Posterior cingulate gyrus (tissue), 11 donors: Measurements from ENCODE around the gene PPP2R5E.

ENCODE experiments used
- DNase-seq, 10 donors: peaks; one replicate each; pipeline versions ENCODE4 v3.0.0 to v3.0.0-alpha.2; 2020 to 2021; ENCODE audit warnings: mixed read lengths in 3 of 10
- intact Hi-C: fragments of 100-400 bp; cut with DNase I; formaldehyde crosslinking; loops from one replicate; pipeline ENCODE4 v1.15.1; 2023

The PPP2R5E gene

DNA sequence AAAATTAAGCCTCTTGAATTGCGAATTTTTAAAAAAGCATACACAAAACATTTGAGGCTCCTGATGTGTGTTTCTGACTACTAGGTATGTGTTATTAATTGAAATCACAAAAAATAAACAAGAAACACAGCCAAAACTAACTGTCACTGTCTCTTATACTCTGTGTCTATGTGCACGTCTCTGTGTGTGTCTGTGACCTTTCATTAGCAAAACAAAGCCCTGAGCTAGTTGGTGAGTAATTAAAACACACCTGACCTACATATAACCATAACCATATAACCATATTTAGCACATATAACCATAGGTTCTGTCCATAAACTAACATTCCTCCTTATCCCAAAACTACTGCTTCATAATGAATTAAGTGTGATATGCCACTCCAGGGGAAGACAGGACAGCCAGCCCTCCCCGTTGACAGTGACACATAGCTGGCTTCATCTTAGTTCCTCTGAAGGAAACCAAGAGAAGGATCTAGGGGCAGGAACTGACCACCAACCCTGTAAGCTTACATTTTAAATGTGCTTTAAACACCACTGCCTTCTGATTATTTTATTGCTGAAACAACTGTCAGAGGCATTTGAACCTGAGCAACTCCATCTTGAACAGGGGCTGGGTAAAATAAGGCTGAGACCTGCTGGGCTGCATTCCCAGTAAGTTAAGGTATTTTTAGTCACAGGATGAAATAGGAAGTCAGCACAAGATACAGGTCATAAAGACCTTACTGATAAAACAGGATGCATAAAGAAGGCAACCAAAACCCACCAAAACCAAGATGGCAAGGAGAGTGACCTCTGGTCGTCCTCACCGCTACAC is 106.7 kb downstream of the PPP2R5E start:
- intact Hi-C loops: no loop called here
- no peak for DNase-seq

DNA sequence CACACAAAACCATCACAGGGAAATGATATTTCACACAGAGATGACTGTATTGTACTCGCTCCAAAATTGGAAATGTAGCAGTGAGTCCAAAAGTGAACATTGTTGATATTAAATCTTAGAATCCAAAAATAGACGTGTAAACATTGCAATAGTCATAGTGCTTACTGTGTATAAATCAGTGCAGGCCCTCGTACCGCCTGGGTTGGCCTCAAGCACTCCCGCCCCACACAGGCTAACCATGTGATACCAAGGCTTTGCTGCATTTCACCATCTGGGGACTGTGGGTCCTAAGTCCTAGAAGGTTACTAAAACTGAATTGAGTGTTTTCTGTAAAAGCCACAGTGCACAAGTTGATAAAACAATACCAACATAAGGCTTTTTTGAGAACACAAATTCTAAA is 107.3 kb downstream of the PPP2R5E start:
- peak in 4 of 10 donors; percentile 30 to 81 (median 40) for DNase-seq
- intact Hi-C loops: no loop called here

DNA sequence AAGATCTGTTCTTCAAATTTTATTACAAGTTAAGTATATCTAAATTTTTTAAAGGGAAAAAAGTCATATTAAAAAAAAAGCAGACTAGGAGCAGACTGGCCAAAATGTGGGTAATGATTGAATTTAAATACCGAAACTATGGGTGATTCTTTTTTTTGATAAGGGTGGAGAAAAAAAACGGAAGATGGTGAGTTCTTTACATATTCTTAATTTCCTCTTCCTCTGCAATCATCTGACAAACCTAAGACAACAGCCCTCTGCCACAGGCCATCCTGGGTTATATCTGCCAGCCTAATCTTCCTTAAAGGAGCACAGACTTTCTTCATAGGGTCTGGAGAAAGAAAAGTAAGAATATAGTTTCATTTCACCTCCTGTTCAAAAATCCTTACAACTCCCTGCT is 108.0 kb downstream of the PPP2R5E start:
- intact Hi-C loops: no loop called here
- DNase-seq: no peak

DNA sequence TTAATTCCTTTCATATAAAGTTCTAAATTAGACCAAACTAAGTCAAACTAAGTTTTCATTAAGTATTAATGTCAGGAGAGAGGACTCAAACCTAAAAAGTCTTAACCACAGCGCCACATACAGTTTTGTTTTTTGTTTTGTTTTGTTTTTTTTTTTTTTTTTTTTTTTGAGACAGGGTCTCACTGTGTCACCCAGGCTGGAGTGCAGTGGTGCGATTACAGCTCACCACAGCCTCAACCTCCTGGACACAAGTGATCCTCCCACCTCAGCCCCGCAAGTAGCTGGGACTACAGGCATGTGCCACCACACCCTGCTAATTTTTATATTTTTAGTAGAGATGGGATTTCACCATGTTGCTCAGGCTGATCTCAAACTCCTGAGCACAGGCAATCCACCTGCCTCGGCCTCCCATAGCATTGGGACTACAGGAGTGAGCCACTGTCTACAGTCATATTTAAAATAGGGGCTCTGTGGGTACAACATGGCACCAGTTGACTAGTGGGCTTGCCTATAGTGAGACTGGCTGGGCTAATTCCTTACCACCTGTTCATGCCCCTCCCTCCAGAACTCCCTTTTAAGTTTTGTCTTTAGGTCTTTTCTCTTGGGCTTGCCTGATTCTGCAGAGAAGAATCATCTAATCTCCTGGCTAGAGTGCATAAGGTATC is 110.2 kb downstream of the PPP2R5E start:
- intact Hi-C loops: no loop called here
- DNase-seq: no peak

DNA sequence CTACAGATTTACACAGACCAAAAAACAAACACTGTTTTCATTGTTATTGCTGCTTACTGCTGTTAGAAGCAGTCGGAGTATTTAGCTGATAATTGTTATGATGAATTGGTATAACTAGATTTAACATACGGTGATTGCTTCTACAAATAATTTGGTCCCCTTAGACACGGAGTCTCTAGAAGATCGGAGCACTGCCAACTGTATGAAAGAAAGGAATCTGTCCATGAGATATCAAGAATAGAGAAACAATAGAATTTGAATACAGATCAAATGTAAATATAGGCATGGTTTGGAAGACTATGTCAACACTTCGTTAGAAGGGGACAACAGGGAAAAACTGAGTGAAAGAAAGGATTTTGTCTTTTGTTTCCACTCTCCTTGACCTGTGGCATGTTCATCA is 110.9 kb downstream of the PPP2R5E start:
- no peak for DNase-seq
- intact Hi-C loops: no loop called here

DNA sequence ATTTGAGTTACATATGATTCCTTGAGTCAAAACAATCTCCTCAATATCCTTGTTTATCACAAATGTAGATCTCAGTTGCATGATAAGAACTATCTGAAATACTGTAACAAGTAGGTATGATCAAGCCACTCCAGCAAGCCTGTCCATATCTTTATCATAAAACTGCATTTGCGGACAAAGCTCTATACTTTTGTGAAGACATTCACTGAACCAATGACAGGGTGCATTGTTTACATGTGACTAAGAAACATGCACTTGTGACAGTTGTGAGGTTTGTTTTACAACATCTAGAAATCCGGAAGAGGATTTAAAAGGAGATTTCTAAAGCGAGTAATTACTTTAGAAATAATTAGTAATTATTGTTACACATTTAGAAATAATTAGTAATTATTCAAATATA is 111.7 kb downstream of the PPP2R5E start:
- intact Hi-C loops: no loop called here

DNA sequence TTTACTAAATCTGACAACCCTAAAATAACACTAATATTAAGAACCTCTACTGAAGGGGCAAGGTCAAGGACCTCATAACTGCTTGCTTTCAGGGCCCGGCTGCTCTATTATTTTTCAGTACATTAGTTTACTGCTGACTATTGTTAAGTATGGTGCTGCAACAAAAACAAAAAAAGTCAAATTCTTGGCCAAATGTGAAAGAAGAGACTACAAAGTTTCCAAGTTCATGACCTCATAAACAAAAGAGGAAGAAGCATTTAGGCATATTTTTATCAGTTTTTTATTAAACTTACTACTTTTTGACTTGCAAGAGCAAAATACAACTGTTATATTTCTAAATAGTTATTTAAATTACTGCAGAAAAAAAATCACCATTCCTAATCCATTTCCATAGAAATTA is 114.7 kb downstream of the PPP2R5E start:
- no peak for DNase-seq
- intact Hi-C loops: no loop called here

More for the DNA sequence above, 111.7 kb downstream of the PPP2R5E start:
- no peak for DNase-seq

DNA sequence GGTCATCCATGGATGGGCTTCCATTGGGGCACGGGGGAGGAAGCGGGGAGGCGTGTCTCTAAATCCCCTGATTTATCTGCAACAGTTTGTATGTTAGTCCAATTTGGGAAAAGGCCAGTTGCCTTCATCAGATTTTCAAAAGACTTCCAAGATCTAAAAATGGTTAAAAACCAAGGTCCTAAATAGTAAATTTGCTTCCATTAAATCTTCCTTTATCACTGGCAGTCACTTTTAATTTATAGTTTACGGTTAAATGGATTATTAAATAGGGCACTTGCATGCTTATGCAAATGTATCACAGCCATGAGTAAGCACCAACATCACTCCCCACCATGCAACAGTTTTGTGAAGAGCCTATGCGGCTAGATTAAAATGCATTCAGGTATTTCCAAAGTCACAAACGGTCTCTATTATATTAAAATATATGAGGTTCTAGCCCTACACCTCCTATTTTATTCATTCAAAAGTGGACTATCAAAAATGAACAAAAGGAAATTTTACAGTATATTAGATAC is 116.3 kb downstream of the PPP2R5E start:
- intact Hi-C loops: no loop called here
- DNase-seq: no peak

DNA sequence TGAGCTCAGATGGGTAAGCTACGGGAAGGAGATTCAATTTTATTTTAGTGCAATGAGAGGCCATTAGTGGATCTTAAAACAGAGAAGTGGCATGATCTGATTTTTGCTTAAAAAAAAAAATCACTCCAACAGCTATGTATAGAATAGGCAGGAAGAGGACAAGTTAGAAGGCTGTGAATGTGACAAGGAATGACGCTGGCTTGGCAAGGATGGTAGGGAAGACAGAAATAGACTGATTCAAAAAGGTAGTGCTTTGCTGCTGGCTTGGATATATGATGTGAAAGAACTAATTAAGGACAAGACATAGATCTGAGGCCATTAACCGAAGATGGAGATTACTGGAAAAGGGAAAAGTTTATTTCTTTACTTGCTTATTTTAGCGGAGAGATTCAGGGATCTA is 119.3 kb downstream of the PPP2R5E start:
- intact Hi-C loops: no loop called here
- no peak for DNase-seq

DNA sequence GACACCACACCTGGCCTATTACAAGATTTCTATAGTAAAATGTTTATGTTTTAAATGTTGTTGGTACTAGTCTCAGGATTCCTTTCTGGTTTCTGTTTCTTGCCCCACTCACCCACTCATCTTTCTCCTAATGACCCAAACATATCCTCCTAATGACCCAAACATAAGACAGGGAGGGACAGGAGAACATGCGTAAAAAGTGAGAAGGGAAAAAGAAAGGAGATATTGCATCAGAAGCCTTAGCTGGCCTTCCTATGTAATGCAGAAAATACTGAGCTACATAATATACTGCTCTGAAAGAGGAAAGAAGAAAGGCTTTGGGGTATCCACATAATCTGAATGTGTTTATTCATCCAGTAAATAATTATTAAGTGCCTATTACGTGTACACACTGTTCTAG is 119.8 kb downstream of the PPP2R5E start:
- intact Hi-C loops: no loop called here
- no peak for DNase-seq

DNA sequence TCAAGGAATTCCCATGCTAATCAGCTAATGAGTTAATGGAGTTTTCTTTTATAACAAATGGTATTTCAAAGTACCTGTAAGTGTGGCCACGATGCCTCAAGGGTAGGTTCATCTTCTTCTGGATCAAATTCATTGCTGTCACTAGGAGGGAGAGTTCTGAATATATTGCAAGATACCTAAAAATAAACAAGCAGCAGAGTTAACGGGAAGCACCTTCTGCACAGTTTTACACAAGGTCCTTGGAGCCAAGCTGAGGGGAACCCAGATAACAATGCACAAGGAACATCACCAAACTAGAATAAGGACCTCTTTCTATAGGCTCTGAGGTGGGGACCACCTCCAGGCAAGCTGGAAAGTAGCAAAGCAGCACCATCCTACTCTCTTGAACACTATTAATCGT is 121.3 kb downstream of the PPP2R5E start:
- DNase-seq: no peak
- intact Hi-C loops: no loop called here

DNA sequence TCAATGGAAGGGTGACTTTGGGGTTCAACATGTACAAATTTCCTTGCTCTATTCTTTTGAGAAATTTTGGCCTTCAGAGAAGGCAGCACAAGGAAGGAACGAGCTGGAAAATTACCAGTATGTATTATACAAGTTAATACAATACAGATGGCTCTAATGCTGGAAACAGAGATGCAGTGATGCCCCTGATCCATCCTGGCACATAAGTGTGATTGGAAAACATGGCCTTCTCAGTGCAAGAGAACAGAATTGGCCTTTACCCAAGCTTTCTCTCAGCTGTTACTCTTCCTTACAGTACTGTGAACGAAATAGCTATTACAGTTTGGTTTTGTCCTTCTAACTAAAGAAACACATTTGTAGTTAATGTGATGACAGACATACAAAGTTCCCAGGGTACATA is 122.0 kb downstream of the PPP2R5E start:
- DNase-seq: no peak
- intact Hi-C loops: no loop called here

DNA sequence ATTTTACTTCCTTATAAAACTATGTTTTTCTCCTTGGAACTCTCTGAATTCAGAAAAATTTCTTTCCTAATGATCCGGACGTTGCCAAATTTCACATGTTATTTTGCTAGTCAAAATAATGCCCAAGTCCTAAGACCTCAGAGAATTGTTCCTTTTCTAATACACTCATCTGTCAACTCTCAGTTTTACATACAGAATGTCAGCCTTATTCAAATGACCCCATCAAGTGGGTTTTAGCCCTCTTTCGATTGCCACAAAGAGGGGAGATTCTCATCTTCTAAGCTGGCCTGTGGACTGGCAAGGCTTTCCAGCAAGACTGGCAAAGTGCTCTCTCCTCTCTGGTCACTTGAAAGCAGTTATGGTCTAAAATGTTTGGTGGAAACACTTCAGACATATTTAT is 125.2 kb downstream of the PPP2R5E start:
- intact Hi-C loops: no loop called here
- DNase-seq: no peak

DNA sequence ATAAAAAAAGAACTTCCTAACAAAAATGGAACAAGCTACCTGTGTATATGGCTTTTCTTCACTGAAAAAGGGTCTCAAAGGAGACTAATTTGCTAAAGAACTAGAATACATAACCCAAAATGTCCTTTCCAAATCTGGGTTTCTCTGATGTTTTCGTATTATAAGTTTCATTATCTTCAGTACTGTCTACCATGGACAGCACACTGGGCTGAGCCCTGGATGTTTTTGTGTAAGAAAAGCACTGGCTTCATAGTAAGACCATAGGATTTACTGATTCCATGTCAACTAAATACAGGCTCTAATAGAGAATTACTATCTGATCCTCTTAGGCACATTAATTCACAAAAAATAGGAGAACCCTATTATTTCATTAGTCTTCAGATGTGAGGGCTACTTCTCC is 130.2 kb downstream of the PPP2R5E start:
- no peak for DNase-seq
- intact Hi-C loops: no loop called here

DNA sequence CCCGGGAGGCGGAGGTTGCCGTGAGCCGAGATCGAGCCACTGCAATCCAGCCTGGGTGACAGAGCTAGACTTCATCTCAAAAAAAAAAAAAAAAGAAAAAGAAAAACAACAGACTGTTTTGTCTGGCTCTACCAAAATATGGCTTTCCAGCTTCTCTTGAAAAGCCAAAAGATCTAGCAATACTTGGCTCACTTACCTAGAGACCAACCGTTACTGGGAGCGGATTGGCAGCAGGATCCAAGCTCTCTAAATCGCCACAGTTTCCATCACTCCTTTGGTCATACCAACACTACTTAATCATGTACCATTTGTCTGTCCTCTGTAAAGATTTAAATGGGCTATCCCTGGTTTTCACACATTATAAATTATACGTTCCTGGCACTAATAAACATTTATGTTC is 136.8 kb downstream of the PPP2R5E start:
- intact Hi-C loops: no loop called here
- peak in 1 of 10 donors; percentile 23 for DNase-seq

DNA sequence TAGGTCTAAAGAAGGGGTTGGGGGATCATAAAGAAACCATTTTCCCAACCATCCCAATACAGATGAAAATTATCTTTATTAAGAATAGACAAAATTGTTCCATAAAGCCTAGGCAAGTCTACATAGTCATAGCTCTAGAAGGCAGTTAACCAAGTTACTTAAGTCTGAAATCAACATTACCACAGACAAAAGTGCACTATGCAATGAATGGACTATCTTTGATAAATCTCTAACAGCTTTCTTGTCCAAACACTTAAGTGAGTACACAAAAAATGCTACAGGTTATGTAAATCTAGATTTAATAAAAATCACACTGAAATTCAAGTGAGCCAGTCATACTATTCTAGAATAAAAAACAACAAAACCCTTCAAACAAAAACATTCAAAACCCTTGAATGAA is 137.5 kb downstream of the PPP2R5E start:
- DNase-seq: no peak
- intact Hi-C loops: no loop called here

DNA sequence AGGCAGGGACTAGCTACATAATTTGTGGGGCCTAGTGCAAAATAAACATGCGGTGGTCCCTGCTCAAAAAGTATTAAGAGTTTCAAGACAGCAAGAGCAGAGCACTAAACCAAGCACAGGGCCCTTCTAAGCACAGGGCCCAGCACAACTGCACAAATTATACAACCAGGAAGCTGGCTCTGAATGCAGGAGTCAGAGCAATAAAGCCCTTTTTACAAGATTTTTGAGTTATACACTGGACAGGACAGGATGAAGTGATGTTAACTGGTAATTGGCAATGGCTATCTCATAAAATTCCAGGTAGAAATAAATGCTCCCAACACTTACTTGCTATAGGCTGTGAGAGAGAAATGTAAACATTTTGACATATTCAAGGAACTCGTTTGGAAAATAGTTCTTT is 138.3 kb downstream of the PPP2R5E start:
- intact Hi-C loops: no loop called here

DNA sequence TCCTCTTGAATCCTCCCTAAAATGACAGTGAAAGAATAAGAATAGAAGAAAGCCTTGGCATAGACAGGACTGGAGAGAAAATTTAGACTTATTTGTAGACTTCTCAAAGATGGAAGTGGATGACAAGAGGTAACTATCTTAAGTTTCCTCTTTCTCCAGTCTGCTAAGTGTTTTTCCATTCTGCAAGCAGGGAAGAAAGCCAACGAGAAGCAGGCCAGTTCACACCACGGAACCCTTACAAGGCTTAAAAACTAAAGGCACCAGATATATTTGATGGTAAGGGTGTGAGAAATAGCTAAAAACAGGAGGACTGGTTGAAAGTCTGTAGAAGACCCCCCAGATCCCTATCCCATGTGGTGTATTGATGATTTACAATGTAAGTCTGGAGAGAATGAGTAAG is 141.5 kb downstream of the PPP2R5E start:
- no peak for DNase-seq
- intact Hi-C loops: no loop called here

More for the DNA sequence above, 138.3 kb downstream of the PPP2R5E start:
- DNase-seq: no peak

DNA sequence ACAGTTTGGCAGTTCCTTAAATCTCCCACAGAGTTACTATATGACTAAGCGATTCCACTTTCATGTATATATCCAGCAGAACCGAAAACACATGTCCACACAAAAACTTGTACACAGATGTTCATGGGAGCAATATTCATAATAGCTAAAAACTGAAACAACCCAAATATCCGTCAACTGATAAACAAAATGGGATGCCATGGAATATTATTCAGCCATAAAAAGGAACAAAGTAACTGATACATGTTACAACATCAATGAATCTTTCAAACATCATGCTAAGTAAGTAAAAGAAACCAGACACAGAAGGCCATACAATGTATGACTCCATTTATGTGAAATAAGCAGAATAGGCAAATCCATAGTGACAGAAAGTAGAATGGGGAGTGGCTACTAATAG is 144.2 kb downstream of the PPP2R5E start:
- intact Hi-C loops: no loop called here
- no peak for DNase-seq

DNA sequence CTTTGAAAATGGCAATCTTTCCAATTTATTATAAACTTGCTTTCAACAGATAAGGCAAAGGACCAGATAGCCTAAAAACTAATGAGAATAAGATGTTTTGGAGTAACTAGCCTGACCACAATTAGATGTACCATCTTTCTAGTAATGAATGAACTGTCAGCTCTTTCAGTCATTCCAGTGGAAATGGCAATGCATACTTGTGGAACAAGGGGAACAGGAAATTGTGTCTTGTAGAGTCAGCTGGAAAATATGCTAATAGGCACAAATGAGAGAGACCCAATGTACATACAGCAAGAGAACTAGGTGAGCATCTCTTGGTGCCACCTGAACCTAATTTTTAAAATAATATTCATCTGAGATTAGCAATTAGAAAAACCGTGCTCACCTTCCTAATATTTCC is 148.3 kb downstream of the PPP2R5E start:
- intact Hi-C loops: loop anchor here (5.0 kb wide), 1 partner anchor 237 kb away; no protein-coding TSS in a partner anchor
- DNase-seq: no peak

DNA sequence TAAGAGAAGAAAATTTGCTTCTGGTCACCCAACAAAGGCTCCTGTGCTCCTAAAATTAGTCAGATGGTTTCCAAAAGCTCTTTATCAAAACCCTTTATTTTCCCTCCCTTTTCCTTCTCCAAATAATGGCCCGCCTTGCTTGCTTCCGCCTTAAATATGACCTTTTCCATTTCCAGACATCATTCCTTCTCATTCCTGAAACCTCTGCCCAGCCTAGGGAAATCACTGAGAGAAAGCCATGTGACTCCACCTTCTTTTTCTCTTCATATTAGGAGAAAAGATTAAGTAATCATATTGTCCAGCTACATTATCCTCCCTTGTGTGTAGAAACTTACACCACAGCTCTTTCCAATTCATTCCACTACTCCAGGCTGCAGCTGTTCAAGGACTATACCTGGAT is 148.7 kb downstream of the PPP2R5E start:
- intact Hi-C loops: loop anchor here (5.0 kb wide), 1 partner anchor 238 kb away; no protein-coding TSS in a partner anchor
- no peak for DNase-seq

DNA sequence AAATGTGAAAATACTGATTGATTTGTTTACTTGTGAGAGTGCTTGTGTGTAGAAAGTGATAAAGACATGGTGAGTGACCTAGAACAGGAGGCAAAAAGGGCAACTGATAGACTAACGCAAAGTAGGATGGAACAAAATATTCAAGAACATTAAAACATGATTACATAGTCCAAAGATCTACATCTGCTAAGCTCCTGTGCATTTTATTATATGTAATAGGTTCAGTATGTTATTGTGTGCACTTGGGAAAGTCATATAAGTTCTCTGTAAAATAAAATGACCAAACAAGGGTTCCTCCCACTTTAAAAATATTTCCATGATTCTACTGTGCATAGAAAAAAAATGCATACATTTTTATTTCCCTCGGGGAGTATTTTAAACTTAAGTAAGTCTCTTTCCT is 150.2 kb downstream of the PPP2R5E start:
- no peak for DNase-seq
- intact Hi-C loops: loop anchor here (5.0 kb wide), 1 partner anchor 239 kb away; no protein-coding TSS in a partner anchor
